ENCODE results near the gene ARPC1A.
A peak's percentile ranks its signal among the peaks of the same experiment; 100 is the strongest.
"Not testable (repeated sequence)": the region's sequence is repeated elsewhere in the genome, so short reads cannot be mapped to it uniquely, and the experiment has no call there.

The ARPC1A gene

DNA sequence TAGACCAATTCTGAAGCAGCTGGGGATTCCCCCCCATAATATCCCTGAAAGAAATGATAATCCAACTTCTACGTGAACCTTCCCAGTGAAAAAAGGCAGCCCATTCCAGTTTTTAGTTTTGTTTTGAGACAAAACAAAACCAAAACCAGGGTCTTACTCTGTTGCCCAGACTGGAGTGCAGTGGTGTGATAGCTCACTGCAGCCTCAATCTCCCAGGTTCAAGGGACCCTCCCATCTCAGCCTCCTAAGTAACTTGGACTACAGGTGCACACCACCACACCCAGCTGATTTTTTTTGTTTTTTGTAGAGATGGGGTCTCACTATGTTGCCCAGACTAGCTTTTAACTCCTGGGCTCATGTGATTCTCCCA lies 12.5 kb upstream of the ARPC1A start:
- H3K9me2 ChIP-seq (replicated peaks; ENCODE audit: low read depth, low read length): no peaks in the 10 kb centered on the region
- no peaks in the 10 kb centered on the region for H3K9me3 ChIP-seq (ENCODE audit: insufficient read depth, low read depth, low read length)
- H4K20me1 ChIP-seq (ENCODE audit: insufficient read depth, low read length, poor library complexity, severe bottlenecking): no peaks in the 10 kb centered on the region
- H3K79me2 ChIP-seq (ENCODE audit: insufficient read depth, low read length): no peaks in the 10 kb centered on the region
- H3K36me3 ChIP-seq (ENCODE audit: insufficient read depth, low read length): no peaks in the 10 kb centered on the region
- no peaks in the 10 kb centered on the region for H3F3A ChIP-seq (ENCODE audit: low read depth)
- no peaks in the 10 kb centered on the region for H3K4me1 ChIP-seq (ENCODE audit: insufficient read depth, low read length, poor library complexity, severe bottlenecking)
- H3K9ac ChIP-seq (ENCODE audit: low read depth, low read length, poor library complexity, severe bottlenecking): no peak overlapping the region
- H3K4me2 ChIP-seq (ENCODE audit: low read depth, low read length, poor library complexity, severe bottlenecking): peak overlapping the region; percentile 2
- H3K27me3 ChIP-seq (ENCODE audit: insufficient read depth, low read length, poor library complexity, severe bottlenecking): no peaks in the 10 kb centered on the region
- H2AFZ ChIP-seq (ENCODE audit: low read length): no peak overlapping the region
- no peak overlapping the region for H3K4me3 ChIP-seq (ENCODE audit: low read length, poor library complexity, severe bottlenecking)
- TF ChIP-seq, protein P1, sequence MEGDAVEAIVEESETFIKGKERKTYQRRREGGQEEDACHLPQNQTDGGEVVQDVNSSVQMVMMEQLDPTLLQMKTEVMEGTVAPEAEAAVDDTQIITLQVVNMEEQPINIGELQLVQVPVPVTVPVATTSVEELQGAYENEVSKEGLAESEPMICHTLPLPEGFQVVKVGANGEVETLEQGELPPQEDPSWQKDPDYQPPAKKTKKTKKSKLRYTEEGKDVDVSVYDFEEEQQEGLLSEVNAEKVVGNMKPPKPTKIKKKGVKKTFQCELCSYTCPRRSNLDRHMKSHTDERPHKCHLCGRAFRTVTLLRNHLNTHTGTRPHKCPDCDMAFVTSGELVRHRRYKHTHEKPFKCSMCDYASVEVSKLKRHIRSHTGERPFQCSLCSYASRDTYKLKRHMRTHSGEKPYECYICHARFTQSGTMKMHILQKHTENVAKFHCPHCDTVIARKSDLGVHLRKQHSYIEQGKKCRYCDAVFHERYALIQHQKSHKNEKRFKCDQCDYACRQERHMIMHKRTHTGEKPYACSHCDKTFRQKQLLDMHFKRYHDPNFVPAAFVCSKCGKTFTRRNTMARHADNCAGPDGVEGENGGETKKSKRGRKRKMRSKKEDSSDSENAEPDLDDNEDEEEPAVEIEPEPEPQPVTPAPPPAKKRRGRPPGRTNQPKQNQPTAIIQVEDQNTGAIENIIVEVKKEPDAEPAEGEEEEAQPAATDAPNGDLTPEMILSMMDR (conservative IDR thresholded peaks at IDR 0.05; ENCODE audit: low read length): peak; percentile 12; the same call in 1 of the 2 replicates
- TF ChIP-seq EZH2phosphoT487 (IDR thresholded peaks at IDR 0.05; ENCODE audit: borderline replicate concordance): no peak

DNA sequence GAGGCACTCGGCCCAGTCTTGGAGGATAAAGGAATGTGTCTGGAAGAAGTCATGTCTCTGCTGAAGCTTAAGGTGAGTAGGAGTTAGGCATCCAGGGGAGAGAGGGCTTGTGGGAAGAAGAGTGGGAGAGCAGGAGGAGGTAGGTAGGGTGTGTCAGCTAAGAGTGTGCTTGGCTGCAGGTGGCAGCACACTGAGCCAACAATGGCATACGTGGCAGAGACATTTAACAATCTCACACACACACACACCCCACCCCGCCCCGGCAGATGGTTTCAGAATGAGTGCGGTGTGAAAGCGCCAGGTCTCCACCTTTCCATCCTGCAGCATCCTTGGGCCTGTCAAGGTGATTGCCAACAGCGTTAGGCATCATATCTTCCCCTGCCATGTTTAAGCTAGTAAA lies 11.2 kb upstream of the ARPC1A start:
- no peaks in the 10 kb centered on the region for H4K20me1 ChIP-seq (ENCODE audit: insufficient read depth, low read length, poor library complexity, severe bottlenecking)
- no peak for TF ChIP-seq EZH2phosphoT487 (IDR thresholded peaks at IDR 0.05; ENCODE audit: borderline replicate concordance)
- TF ChIP-seq, protein P1 (conservative IDR thresholded peaks at IDR 0.05; ENCODE audit: low read length): no peak
- H3K9ac ChIP-seq (ENCODE audit: low read depth, low read length, poor library complexity, severe bottlenecking): no peak overlapping the region
- no peaks in the 10 kb centered on the region for H3K9me3 ChIP-seq (ENCODE audit: insufficient read depth, low read depth, low read length)
- H3K79me2 ChIP-seq (ENCODE audit: insufficient read depth, low read length): no peaks in the 10 kb centered on the region
- H3K36me3 ChIP-seq (ENCODE audit: insufficient read depth, low read length): no peaks in the 10 kb centered on the region
- no peaks in the 10 kb centered on the region for H3K27me3 ChIP-seq (ENCODE audit: insufficient read depth, low read length, poor library complexity, severe bottlenecking)
- no peaks in the 10 kb centered on the region for H3F3A ChIP-seq (ENCODE audit: low read depth)
- H3K4me1 ChIP-seq (ENCODE audit: insufficient read depth, low read length, poor library complexity, severe bottlenecking): no peaks in the 10 kb centered on the region
- H3K4me3 ChIP-seq (ENCODE audit: low read length, poor library complexity, severe bottlenecking): no peak overlapping the region
- H3K9me2 ChIP-seq (replicated peaks; ENCODE audit: low read depth, low read length): no peaks in the 10 kb centered on the region
- H3K4me2 ChIP-seq (ENCODE audit: low read depth, low read length, poor library complexity, severe bottlenecking): no peak overlapping the region
- no peak overlapping the region for H2AFZ ChIP-seq (ENCODE audit: low read length)

- H3K4me3 ChIP-seq (ENCODE audit: low read length, poor library complexity, severe bottlenecking): no peak overlapping the region
- H3K9ac ChIP-seq (ENCODE audit: low read depth, low read length, poor library complexity, severe bottlenecking): no peak overlapping the region
- H2AFZ ChIP-seq (ENCODE audit: low read length): no peak overlapping the region
- no peak for TF ChIP-seq EZH2phosphoT487 (IDR thresholded peaks at IDR 0.05; ENCODE audit: borderline replicate concordance)
- H3F3A ChIP-seq (ENCODE audit: low read depth): no peaks in the 10 kb centered on the region
- no peaks in the 10 kb centered on the region for H3K9me3 ChIP-seq (ENCODE audit: insufficient read depth, low read depth, low read length)
- peaks cover 12% of the 10 kb centered on the region for H3K79me2 ChIP-seq (ENCODE audit: insufficient read depth, low read length)
- no peaks in the 10 kb centered on the region for H3K36me3 ChIP-seq (ENCODE audit: insufficient read depth, low read length)
- H3K9me2 ChIP-seq (replicated peaks; ENCODE audit: low read depth, low read length): no peaks in the 10 kb centered on the region
- peaks cover 8% of the 10 kb centered on the region for H3K4me1 ChIP-seq (ENCODE audit: insufficient read depth, low read length, poor library complexity, severe bottlenecking)
- H3K4me2 ChIP-seq (ENCODE audit: low read depth, low read length, poor library complexity, severe bottlenecking): no peak overlapping the region
- no peaks in the 10 kb centered on the region for H3K27me3 ChIP-seq (ENCODE audit: insufficient read depth, low read length, poor library complexity, severe bottlenecking)
- no peaks in the 10 kb centered on the region for H4K20me1 ChIP-seq (ENCODE audit: insufficient read depth, low read length, poor library complexity, severe bottlenecking)
Measured at GRCh38 chr7:99320371-99320770, 5.3 kb upstream of the ARPC1A start.

DNA sequence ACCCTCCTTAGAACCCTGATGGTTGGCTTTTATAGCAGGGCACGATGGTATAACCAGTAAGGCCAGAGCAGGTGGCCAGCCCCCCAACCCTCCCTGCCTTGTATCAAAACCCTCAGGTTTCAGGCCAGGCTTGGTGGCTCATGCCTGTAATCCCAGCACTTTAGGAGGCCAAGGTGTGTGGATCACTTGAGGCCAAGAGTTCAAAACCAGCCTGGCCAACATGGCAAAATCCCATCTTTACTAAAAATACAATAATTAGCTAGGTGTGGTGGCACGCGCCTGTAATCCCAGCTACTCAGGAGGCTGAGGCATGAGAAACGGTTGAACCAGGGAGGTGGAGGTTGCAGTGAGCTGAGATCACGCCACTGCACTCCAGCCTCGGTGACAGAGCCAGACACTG lies 3.0 kb upstream of the ARPC1A start:
- not testable (repeated sequence) for H3K9me2 ChIP-seq (replicated peaks; ENCODE audit: low read depth, low read length); H3K9me3 ChIP-seq (ENCODE audit: insufficient read depth, low read depth, low read length); H3K4me3 ChIP-seq (ENCODE audit: low read length, poor library complexity, severe bottlenecking); H3K4me2 ChIP-seq (ENCODE audit: low read depth, low read length, poor library complexity, severe bottlenecking); H2AFZ ChIP-seq (ENCODE audit: low read length); H3K36me3 ChIP-seq (ENCODE audit: insufficient read depth, low read length); H3K27me3 ChIP-seq (ENCODE audit: insufficient read depth, low read length, poor library complexity, severe bottlenecking); H3K9ac ChIP-seq (ENCODE audit: low read depth, low read length, poor library complexity, severe bottlenecking); H3F3A ChIP-seq (ENCODE audit: low read depth)
- Histone ChIP-seq H3K4me1 (ENCODE audit: insufficient read depth, low read length, poor library complexity, severe bottlenecking) (peaks cover 18% of the 10 kb centered on the region), H4K20me1 (ENCODE audit: insufficient read depth, low read length, poor library complexity, severe bottlenecking) (peaks cover 19% of the 10 kb centered on the region), H3K79me2 (ENCODE audit: insufficient read depth, low read length) (peaks cover 33% of the 10 kb centered on the region)
